HG03378 (cell line): ENCODE data around the gene EEF1A1.
"Not testable (repeated sequence)": the region's sequence is repeated elsewhere in the genome, so short reads cannot be mapped to it uniquely, and the experiment has no call there.

ENCODE experiments used
- ATAC-seq: cut with Tn5 transposase; IDR thresholded peaks from one replicate; pipeline ENCODE4 v1.9.1; 2021; ENCODE audit warnings: mild to moderate bottlenecking, moderate library complexity; ENCODE audit not compliant: unreplicated experiment

EEF1A1 gene

DNA sequence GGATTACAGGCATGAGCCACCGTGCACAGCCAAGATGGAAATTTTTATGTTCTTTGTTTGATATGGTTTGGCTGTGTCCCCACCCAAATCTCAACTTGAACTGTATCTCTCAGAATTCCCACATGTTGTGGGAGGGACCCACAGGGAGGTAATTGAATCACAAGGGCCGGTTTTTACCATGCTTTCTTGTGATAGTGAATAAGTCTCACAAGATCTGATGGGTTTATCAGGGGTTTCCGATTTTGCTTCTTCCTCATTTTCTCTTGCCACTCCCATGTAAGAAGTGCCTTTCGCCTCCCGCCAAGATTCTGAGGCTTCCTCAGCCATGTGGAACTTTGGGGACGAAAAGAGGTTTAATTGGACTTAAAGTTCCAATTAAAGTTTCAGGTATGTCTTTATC lies 14.6 kb downstream of the EEF1A1 start:
- no peak for ATAC-seq

DNA sequence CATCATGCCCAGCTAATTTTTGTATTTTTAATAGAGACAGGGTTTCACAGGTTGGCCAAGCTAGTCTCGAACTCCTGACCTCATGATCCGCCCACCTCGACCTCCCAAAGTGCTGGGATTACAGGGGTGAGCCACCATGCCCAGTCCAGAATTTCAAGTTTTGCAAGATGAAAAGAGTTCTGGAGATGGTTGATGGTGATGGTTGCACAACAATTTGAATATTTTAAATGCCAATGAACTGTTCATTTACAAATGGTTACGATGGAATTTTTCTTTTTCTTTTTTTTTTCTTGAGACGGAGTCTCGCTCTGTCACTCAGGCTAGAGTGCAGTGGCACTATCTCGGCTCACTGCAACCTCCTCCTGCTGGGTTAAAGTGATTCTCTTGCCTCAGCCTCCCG lies 15.1 kb downstream of the EEF1A1 start:
- not testable (repeated sequence) for ATAC-seq

DNA sequence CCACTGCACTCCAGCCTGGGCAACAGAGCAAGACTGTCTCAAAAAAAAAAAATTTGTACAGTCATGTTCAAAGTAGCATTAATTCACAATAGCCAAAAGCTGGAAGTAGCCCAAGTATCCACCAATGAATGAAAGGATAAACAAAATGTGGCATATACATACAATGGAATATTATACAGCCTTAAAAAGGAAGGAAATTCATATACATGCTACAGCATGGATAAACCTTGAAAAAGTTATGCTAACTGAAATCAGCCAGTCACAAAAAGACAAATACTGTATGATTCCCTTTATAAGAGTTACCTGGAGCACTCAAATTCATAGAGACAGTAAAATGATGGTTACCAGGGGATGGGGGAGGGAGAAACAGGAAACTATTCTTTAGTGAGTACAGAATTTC lies 15.7 kb downstream of the EEF1A1 start:
- ATAC-seq, result no peak

DNA sequence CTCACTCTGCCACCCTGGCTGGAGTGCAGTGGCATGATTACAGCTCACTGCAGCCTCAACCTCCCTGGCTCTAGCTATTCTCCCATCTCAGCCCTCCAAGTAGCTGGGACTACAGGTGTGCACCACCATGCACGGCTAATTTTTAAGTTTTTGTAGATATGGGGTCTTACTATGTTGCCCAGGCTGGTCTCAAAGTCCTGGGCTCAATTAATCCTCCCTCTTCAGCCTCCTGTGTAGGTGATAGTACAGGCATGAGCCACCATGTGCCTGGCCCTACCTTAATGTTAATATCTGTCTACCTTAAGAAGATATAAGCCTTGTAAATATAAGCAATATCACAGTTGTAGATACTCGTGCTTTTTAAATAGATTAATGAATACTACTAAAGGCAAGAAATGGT lies 16.7 kb downstream of the EEF1A1 start:
- ATAC-seq, result no peak

DNA sequence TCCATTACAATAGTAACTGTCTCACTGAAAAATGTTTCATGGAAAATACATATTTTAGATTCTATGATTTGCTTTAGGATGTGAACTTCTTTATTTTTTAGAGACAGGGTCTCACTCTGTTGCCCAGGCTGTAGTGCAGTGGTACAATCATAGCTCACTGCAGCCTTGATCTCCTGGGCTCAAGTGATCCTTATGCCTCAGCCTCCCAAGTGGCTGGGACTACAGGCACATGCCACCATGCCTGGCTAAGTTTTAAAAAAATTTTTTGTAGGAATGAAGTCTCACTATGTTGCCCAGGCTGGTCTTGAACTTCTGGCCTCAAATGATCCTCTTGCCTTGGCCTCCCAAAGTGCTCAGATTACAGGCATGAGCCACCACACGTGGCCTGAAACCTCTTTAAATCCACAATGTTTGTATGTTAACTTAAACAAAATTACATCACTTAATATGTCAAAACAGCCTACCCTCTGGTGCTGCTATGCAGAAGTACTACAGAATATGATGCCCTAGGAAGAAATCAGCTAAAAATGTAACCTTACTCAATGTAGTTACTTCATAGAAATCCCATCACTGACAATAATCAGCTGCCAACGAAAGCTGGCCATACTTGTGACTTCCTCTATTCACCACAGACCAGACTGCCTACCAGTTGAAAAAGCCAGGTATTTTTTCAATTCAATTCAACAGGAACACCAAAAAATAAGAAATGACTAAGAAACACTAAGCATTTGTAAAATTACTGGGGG lies 17.6 kb downstream of the EEF1A1 start:
- ATAC-seq, result no peak

DNA sequence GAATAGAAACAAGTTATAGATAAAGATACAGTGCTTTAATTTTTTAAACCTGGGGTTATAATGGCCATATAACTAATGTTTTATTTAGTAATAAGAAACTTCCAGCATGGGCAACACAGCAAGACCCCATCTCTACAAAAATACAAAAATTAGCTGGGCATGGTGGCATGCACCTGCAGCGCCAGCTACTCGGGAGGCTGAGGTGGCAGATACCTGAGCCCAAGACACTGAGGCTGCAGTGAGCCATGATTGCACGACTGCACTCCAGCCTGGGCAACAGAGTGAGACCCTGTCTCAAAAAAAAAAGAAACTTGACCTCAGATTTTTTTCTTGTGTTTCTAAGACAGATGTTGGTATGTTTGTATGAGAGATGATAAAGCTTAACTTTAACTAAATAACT lies 22.9 kb downstream of the EEF1A1 start:
- ATAC-seq, result no peak

DNA sequence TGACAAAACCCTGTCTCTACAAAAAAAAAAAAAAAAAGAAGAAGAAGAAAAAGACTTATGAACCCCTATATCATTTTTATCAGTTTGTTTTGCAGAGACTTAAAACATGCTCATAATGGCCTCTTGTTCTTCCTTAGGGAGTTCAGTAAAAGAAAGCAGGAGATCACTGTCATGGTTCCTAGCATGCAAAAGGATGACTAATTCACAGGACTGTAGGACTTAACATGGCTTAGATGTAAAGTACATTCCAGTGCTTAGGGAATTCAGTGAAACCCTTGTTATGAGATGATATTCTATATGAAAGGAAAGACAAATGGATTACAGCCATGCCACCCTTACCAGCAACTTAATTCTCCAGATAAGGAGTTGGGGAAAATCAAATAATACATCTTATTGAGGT lies 29.5 kb downstream of the EEF1A1 start:
- ATAC-seq, result no peak

DNA sequence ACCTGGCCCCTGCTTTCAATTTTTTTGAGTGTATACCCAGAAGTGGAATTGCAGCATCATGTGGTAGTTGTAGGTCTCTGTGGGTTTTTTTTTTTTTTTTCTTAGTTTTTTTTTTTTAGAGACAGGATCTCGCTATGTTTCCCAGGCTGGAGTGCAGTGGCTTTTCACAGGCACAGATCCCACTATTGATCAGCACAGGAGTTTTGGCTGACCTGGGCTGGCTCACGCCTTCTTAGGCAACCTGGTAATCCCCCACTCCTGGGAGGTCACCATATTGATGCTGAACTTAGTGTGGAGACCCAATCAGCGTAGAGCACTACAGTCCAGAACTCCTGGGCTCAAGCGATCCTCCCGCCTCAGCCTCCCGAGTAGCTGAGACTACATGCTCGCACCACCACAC lies 33.4 kb downstream of the EEF1A1 start:
- ATAC-seq, result no peak

DNA sequence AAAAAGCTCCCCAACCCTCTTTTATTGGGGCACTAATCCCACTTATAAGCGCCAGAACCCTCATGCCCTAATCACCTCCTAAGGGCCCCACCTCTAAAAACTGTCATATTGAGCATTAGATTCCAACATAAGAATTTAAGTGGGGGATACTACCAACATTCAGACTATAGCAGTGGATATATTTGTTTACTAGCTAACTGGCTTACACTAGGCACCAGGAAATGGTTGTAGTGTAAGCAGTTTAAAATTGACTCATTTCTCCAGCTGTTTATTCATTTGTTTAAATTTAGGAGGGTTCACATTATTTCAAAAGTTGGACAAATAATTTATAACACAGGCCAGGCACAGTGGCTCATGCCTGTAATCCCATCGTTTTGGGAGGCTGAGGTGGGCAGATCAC lies 36.4 kb downstream of the EEF1A1 start:
- ATAC-seq, result no peak

DNA sequence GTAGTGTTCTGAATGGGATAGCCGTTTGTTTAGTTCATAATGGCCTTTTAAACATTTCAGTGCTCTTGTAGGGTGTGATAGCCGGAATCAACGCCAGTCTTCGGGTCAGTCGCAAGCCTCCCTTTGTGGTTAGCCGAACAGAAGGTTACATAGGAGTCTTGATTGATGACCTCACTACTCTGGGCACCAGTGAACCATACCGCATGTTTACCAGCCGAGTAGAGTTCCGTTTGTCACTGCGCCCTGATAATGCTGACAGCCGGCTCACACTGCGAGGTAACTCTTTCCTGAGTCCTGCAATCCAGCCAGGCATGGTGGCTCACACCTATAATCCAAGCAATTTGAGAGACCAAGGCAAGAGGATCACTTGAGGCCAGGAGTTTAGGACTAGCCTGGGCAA lies 38.9 kb downstream of the EEF1A1 start:
- ATAC-seq, result no peak

DNA sequence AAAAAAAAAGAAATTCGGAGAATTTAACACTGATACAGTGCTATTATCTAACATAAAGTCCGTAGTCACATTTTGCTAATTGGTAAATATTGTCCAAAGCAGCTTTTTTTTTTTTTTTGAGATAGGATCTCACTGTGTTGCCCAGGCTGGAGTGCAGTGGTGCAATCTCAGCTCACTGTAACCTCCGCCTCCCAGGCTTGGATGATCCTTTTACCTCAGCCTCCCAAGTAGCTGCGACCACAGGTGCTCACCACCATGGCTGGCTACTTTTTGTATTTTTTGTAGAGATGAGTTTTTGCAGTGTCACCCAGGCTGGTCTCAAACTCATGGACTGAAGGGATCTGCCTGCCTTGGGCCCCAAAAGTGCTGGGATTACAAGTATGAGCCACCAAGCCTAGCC lies 43.4 kb downstream of the EEF1A1 start:
- ATAC-seq, result no peak

DNA sequence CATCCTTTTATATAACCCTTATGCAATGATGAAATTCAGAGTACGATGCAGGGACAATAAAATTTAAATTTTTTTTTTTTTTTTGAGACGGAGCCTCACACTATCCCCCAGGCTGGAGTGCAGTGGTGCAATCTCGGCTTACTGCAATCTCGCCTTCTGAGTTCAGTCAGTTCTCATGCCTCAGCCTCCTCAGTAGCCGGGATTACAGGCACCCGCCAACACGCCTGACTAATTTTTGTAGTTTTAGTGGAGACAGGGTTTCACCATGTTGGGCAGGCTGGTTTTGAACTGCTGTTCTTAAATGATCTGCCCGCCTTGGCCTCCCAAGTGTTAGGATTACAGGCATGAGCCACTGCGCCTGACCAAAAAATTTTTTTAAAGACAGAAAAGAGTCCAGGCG lies 44.1 kb downstream of the EEF1A1 start:
- ATAC-seq, result no peak

DNA sequence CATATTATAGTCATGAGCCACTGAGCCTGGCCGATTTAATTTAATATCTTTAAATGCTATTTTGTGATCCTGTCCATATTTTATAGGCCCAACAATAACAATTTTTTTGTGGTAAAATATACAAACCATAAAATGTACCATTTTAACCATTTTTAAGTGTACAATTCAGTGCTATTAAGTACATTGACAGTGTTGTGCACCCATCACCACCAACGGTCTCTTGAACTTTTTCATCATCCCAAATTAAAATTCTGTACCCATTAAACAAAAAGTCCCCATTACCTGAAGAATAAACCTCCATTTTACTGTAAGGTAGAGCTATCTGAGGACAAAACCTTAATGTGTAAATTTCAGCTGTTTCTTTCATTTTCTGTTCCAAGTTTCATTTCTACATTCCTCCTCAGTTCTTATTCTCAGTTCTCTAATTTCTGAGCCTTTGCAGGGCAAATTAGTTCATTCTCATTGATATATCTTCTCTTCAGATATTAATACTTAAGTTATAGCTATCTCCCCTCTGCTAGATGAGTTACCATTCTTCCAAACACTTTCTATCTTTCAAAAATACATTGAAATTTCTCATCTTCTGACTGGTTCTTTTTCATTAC lies 49.0 kb downstream of the EEF1A1 start:
- peak; percentile 98 for ATAC-seq
